ENCODE results near the gene TRNT1. TPM values are rescaled to one million over a fixed set of nuclear protein-coding genes. Genes with fewer than 3 reads are reported as not detected.

Gene TRNT1
- total and polyA plus RNA-seq, 12 donors: 8.4 to 32.9 (median 16.6) TPM

DNA sequence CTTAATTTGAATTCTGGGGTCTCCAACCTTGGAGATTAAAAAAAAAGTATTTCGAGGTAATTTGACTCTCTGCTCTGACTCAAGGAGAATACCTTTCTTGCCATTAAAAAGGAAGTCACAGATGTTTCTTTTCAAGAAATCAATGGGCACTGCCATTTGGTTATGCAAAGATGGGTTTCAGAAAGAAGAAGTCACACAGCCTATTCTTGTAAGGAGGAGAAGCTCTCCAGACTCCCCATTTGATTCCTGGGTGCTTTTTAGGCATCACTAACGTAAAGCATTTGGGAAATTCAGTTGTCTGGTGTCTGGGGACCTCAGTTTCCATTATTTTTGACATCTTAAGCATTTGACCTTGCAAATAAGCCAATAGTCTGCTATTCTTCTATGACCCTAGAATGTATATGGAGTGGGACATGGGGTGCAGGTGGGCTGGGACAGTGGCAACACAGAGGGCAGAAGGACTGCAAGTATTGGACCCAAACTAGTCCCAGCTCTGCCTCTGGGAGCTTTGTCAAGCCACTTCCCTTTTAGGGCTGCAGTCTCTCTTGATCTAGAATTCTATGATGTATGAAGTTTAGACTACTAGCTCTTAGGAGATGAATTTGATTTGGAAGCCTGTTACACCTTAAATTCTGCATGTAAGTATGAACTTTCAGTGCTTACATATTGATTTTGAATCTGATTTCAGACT is 44.4 kb upstream of the TRNT1 start:
- intact Hi-C loops (cut with DNase I): no loop called here
- no peaks in the 10 kb centered on the region for H3K9me3 ChIP-seq (replicated peaks in 1 of 3)

DNA sequence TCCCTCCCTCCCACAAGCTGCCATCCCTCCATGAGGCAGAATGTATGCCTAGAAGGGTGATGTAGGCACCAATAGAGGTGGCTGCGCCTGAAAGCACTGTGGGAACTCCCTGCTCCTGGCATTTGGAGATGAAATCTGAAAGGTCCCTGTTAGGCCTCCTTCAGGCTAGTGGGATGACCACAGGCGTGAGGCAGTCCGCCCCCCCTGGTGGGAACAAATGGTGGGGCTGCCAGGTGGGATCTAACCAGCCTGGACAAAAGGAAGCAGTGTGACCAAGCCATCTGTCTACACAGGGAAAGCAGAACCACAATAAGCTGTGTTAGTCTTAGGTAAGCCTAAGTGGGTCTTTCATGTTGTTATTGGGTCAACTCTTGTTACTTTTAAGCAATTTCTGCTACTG is 41.9 kb upstream of the TRNT1 start:
- H3K27ac ChIP-seq: no peak overlapping the region
- no peaks in the 10 kb centered on the region for H3K36me3 ChIP-seq (replicated peaks in 1 of 2)
- H3K4me1 ChIP-seq (replicated peaks in 1 of 2): no peaks in the 10 kb centered on the region
- no peaks in the 10 kb centered on the region for H3K27me3 ChIP-seq
- 80 to 87% (median 85%) methylated on average over 3 of the region's 3 CpGs for WGBS, 4 donors
- H3K9me3 ChIP-seq (replicated peaks in 1 of 3): no peaks in the 10 kb centered on the region
- no peak overlapping the region for H3K4me3 ChIP-seq
- intact Hi-C loops (cut with DNase I): no loop called here
- TF ChIP-seq POLR2A (IDR thresholded peaks at IDR 0.05): no peak
- TF ChIP-seq, protein P1, sequence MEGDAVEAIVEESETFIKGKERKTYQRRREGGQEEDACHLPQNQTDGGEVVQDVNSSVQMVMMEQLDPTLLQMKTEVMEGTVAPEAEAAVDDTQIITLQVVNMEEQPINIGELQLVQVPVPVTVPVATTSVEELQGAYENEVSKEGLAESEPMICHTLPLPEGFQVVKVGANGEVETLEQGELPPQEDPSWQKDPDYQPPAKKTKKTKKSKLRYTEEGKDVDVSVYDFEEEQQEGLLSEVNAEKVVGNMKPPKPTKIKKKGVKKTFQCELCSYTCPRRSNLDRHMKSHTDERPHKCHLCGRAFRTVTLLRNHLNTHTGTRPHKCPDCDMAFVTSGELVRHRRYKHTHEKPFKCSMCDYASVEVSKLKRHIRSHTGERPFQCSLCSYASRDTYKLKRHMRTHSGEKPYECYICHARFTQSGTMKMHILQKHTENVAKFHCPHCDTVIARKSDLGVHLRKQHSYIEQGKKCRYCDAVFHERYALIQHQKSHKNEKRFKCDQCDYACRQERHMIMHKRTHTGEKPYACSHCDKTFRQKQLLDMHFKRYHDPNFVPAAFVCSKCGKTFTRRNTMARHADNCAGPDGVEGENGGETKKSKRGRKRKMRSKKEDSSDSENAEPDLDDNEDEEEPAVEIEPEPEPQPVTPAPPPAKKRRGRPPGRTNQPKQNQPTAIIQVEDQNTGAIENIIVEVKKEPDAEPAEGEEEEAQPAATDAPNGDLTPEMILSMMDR (IDR thresholded peaks at IDR 0.05): no peak
- no peak for DNase-seq

More for the DNA sequence above, 44.4 kb upstream of the TRNT1 start:
- no peak for DNase-seq
- WGBS, 4 donors: 70 to 84% (median 75%) methylated on average over 2 of the region's 2 CpGs
- H3K36me3 ChIP-seq (replicated peaks in 1 of 2): no peaks in the 10 kb centered on the region
- no peak overlapping the region for H3K27ac ChIP-seq
- TF ChIP-seq POLR2A (IDR thresholded peaks at IDR 0.05): no peak
- TF ChIP-seq, protein P1 (IDR thresholded peaks at IDR 0.05): no peak
- no peaks in the 10 kb centered on the region for H3K4me1 ChIP-seq (replicated peaks in 1 of 2)
- no peaks in the 10 kb centered on the region for H3K27me3 ChIP-seq
- H3K4me3 ChIP-seq: no peak overlapping the region

DNA sequence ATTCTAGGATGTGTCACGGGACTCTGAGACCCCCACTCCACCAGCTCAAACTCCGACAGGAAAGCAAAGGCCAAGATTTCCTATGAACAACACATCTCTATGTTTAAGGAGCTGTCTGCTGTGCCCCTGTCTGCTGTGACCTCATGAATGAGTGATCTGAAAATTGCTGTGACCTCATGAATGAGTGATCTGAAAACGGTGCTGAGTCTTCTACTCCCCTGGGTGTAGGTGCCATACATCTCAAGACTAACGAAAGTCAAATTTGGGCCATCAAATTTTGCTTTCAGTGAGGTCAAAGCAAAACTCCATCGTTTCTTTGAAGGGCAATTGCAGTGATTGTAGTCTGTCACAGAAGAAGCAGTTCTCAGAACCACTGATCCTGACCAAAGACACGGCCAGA is 41.0 kb upstream of the TRNT1 start:
- no peaks in the 10 kb centered on the region for H3K36me3 ChIP-seq (replicated peaks in 1 of 2)
- H3K9me3 ChIP-seq (replicated peaks in 1 of 3): no peaks in the 10 kb centered on the region
- TF ChIP-seq, protein P1 (IDR thresholded peaks at IDR 0.05): no peak
- no peak for TF ChIP-seq POLR2A (IDR thresholded peaks at IDR 0.05)
- no peaks in the 10 kb centered on the region for H3K27me3 ChIP-seq
- H3K27ac ChIP-seq: no peak overlapping the region
- intact Hi-C loops (cut with DNase I): no loop called here
- no peaks in the 10 kb centered on the region for H3K4me1 ChIP-seq (replicated peaks in 1 of 2)
- 77 to 85% (median 82%) methylated on average over 4 to 6 of the region's 6 CpGs for WGBS, 4 donors
- DNase-seq: no peak
- no peak overlapping the region for H3K4me3 ChIP-seq

DNA sequence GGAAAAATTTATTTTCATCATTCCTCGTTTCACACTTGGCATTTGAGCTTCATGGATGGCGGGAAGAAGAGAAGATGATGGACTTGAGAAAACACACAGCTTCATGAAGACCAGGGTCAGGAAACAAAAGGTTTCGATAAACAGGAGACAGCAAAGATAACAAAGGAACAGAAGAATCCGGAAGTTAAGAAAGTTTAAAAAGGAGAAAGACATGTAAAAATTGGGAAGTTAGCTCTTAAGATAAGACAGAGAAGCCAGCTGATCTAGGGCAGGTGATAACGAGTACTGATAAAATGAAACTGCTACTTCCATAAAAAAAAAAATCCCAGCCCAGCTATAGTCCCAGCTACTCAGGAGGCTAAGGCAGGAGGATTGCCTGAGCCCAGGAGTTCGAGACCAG is 40.5 kb upstream of the TRNT1 start:
- no peak for TF ChIP-seq POLR2A (IDR thresholded peaks at IDR 0.05)
- TF ChIP-seq, protein P1 (IDR thresholded peaks at IDR 0.05): no peak
- no peak for DNase-seq
- H3K27ac ChIP-seq: no peak overlapping the region
- H3K36me3 ChIP-seq (replicated peaks in 1 of 2): no peaks in the 10 kb centered on the region
- H3K27me3 ChIP-seq: no peaks in the 10 kb centered on the region
- 59 to 77% (median 65%) methylated on average over 6 of the region's 6 CpGs for WGBS, 4 donors
- no peaks in the 10 kb centered on the region for H3K4me1 ChIP-seq (replicated peaks in 1 of 2)
- H3K9me3 ChIP-seq (replicated peaks in 1 of 3): no peaks in the 10 kb centered on the region
- intact Hi-C loops (cut with DNase I): no loop called here
- no peak overlapping the region for H3K4me3 ChIP-seq
